Epithelial cell of esophagus (primary cell): ENCODE measurements around the gene BICD2.

ENCODE experiments used
- DNase-seq: peaks from one replicate; pipeline ENCODE4 v3.0.0; 2010; ENCODE audit warnings: low read depth
- H3K4me3 ChIP-seq: 2 replicates; pipeline ENCODE4 v1.5.1; 2011; ENCODE audit warnings: mild to moderate bottlenecking, low read length, control low read depth
- TF ChIP-seq, protein P1 (sequence below): IDR thresholded peaks from 2 replicates; pipeline ENCODE4 v1.5.1; 2011; ENCODE audit warnings: low read depth, mild to moderate bottlenecking, low read length, control low read depth, inconsistent platforms; ENCODE audit not compliant: insufficient read depth; ENCODE audit errors: missing control alignments

Gene BICD2

DNA sequence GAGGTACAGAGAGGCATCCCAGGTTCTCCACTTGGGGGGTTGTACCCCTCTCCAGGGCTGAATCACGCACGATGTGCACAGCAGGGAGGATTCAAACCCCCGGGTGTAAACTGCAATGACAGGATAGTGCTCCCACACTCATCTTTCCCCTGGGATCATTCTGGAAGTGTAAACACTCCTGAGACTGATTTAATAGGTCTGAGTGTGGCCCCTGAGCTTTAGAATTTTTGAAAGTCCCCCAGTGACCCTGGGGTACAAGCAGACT lies 16.5 kb downstream of the BICD2 start:
- no peak overlapping the region for H3K4me3 ChIP-seq
- TF ChIP-seq, protein P1, sequence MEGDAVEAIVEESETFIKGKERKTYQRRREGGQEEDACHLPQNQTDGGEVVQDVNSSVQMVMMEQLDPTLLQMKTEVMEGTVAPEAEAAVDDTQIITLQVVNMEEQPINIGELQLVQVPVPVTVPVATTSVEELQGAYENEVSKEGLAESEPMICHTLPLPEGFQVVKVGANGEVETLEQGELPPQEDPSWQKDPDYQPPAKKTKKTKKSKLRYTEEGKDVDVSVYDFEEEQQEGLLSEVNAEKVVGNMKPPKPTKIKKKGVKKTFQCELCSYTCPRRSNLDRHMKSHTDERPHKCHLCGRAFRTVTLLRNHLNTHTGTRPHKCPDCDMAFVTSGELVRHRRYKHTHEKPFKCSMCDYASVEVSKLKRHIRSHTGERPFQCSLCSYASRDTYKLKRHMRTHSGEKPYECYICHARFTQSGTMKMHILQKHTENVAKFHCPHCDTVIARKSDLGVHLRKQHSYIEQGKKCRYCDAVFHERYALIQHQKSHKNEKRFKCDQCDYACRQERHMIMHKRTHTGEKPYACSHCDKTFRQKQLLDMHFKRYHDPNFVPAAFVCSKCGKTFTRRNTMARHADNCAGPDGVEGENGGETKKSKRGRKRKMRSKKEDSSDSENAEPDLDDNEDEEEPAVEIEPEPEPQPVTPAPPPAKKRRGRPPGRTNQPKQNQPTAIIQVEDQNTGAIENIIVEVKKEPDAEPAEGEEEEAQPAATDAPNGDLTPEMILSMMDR, result no peak
- DNase-seq, result no peak

DNA sequence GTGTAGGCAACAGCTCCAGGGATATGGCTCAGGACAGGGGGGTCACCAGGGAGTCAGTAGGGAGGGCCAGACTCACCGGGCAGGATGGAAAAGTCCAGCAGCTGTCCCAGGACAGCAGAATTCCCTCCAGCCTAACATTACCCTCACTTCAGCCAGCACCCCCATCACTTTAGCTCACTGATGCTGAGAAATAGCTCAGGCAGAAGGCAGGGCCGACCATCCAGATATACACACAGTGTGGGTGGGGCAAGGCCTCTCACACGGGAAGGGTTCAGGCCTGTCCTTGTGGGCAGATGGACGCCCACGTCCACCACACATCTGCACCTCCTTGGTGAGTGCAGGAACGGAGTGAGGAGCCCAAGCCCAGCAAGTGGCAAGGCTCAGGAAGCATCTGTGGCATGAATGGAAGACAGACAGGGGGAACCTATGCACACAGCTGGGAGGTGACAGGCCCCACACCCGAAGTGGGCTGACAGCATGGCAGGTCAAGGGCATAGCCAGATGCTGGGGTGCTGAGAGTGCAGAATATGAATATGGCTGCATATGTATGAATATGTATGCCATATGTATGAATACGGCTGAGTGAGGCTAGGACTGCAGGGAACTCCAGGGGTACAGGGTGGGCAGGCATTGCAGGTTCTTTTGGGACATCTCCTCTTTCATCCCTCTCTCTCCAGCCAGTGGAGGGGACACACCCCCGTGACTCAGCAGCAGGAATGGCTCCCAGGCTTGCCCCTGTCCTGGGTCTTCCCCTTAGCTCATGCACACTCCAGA lies 17.0 kb downstream of the BICD2 start:
- TF ChIP-seq, protein P1, result no peak
- H3K4me3 ChIP-seq, result no peak overlapping the region

DNA sequence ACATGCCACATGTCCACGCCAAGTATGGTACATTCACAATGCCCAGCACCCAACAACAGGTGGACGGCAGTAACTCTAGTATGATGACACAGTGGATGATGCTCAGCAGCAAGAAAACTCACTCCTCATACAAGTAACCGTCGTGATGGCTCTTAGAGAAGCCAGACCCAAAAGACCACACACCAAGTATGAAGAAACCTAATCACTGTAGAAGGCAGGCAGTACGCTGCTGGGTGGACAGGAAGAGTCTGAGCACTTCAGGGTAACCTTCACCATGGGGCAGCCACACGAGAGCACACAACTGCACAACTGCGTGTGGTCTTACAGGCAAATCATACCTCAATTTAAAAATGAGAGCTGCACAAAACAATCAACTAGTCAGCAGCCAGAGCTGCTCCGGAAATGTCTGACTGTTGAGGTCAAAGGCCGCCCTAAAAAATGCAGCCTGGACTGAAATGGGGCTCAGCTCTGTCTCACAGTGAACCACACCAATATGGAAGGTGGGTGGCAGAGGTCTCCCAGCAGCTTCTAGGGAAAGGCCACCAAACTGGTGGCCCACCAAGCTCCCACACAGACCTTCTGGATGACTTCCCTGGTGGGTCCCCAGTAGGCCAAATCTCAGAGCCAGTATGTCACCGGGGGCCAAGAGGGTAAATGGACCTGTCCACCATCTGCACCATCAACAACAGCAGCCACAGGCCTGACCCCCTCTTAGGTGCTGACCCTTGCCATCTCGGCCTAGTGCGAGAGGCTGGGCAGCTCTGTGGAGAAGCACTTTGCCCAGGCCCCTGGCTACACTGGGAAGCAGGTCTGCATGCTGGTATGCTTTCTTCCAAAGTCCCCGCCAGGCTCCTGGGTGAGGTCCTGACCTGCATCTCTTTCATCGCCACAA lies 17.8 kb downstream of the BICD2 start:
- H3K4me3 ChIP-seq, result no peak overlapping the region
- TF ChIP-seq, protein P1, result no peak
- DNase-seq, result no peak

More for the DNA sequence above, 17.0 kb downstream of the BICD2 start:
- DNase-seq, result peak; percentile 65

DNA sequence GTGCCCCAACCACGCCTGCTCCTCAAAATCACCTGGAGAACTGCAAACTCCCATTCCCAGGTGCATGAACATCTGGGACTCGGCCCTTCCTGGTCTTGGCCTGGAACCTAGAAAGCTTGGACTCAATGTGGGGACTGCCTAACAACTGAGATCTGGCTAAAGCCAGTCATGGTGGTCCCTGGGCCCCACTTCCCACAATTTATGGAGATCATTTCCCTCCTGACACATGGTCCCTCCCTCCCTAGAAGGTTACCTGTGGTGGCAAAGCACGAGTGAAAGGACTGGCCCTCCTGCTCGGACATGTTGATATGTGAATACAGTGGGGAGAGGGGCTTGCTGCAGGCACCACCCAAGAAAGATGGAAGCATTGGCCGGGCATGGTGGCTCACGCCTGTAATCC lies 18.8 kb downstream of the BICD2 start:
- TF ChIP-seq, protein P1, result no peak
- DNase-seq, result no peak

DNA sequence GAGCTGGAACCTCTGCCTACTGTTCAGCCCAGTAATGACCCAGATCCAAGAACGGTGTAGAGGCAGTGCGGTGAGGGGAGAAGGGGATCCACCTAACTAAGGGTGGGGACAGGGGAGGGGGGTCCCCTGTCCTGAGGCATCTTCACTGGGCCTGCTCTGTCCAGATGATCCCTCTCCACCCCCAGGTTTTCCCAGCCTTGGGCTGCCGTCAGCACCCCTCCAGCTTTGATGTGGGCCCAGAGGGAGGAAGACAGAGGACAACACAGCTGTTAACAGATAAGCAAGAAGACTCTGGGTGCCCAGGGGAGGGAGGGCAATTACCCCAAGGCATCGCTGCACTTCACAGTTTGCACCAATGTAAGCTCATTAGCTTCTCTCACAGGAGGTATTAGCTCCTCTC lies 19.3 kb downstream of the BICD2 start:
- TF ChIP-seq, protein P1, result no peak
- DNase-seq, result no peak
- H3K4me3 ChIP-seq, result no peak overlapping the region

More for the DNA sequence above, 18.8 kb downstream of the BICD2 start:
- no peak overlapping the region for H3K4me3 ChIP-seq

DNA sequence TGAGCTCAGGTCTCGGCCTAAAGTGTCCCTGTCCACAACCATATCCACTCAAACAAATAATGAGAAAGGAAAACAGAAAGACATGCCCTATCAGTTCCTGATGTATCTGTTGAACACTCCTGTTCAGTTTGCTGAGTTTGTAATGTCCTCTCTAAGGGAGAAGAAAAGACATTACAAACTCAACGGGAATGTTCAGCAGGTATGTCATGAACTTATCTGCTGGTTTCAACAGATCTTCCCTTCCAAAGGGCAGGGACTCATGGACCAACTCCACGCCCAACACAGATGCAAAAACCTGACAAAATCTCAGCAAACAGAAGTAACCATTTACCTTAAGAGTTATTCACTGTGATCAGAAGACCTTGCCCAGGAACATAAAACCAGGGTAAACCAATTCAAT lies 23.7 kb downstream of the BICD2 start:
- TF ChIP-seq, protein P1, result no peak
- no peak overlapping the region for H3K4me3 ChIP-seq

More for the DNA sequence above, 23.7 kb downstream of the BICD2 start:
- peak; percentile 65 for DNase-seq
